K562 (cell line): ENCODE data around the gene LRRC41. TPM values are rescaled to one million over a fixed set of nuclear protein-coding genes. Genes with fewer than 3 reads are reported as not detected.

ENCODE experiments used
- ADNP ChIP-seq: fragments of 200-800 bp; sonication (Bioruptor generic); IDR thresholded peaks from 2 replicates; pipeline ENCODE4 v1.6.1; 2016; ENCODE audit warnings: missing genetic modification characterization, missing compliant biosample characterization
- BCLAF1 ChIP-seq, 2 experiments: fragments of 450-650 bp in 1 of 2; IDR thresholded peaks; 2 replicates each; pipeline ENCODE4 v1.6.1; 2011 to 2017; ENCODE audit warnings: low read depth in 2 of 2, antibody characterized with exemption in 1 of 2, borderline replicate concordance in 1 of 2, low read length in 1 of 2, mild to moderate bottlenecking in 1 of 2, mixed read lengths in 1 of 2; ENCODE audit not compliant: control insufficient read depth in 1 of 2
- BRD9 ChIP-seq: fragments of 450-650 bp; IDR thresholded peaks from 2 replicates; pipeline ENCODE4 v1.6.1; 2018; ENCODE audit warnings: low read depth; ENCODE audit not compliant: partially characterized antibody
- FOXA3 ChIP-seq, 2 experiments: fragments of 450-650 bp in 1 of 2; sonication (generic) in 1 of 2; formaldehyde crosslinking; IDR thresholded peaks in 1 of 2; conservative IDR thresholded peaks in 1 of 2; 2 replicates each; pipeline versions ENCODE4 v1.4.0 to v1.8.0; 2020 to 2022; ENCODE audit warnings: mild to moderate bottlenecking in 2 of 2, missing genetic modification reagents in 1 of 2
- IRF2 ChIP-seq: sonication (generic); formaldehyde crosslinking; IDR thresholded peaks from 2 replicates; pipeline ENCODE4 v1.8.1; 2022; ENCODE audit warnings: mild to moderate bottlenecking, missing genetic modification reagents
- JUN ChIP-seq, 2 experiments: sonication (generic) in 1 of 2; formaldehyde crosslinking in 1 of 2; IDR thresholded peaks; 2 replicates each; pipeline versions ENCODE4 v1.6.1 to v1.8.0; 2012 to 2022; ENCODE audit warnings: borderline replicate concordance in 2 of 2, mild to moderate bottlenecking in 2 of 2, improper control_type of control experiment in 1 of 2, low read depth in 1 of 2, low read length in 1 of 2, missing genetic modification reagents in 1 of 2
- LCOR ChIP-seq: sonication (generic); formaldehyde crosslinking; IDR thresholded peaks from 2 replicates; pipeline ENCODE4 v1.8.0; 2022; ENCODE audit warnings: mild to moderate bottlenecking, missing genetic modification reagents
- MYNN ChIP-seq, 2 experiments: sonication (generic); formaldehyde crosslinking in 1 of 2; IDR thresholded peaks; 2 replicates each; pipeline versions ENCODE4 v1.5.0 to v1.6.1; 2016 to 2020; ENCODE audit warnings: antibody characterized with exemption in 1 of 2, missing genetic modification reagents in 1 of 2
- POLR2A ChIP-seq: fragments of 450-650 bp; conservative IDR thresholded peaks from 2 replicates; pipeline ENCODE4 v1.6.1; 2016
- PYGO2 ChIP-seq: fragments of 450-650 bp; IDR thresholded peaks from 2 replicates; pipeline ENCODE4 v1.6.1; 2016; ENCODE audit warnings: mild to moderate bottlenecking, missing genetic modification characterization, moderate library complexity, missing compliant biosample characterization
- RFX1 ChIP-seq: fragments of 450-650 bp; IDR thresholded peaks from 2 replicates; pipeline ENCODE4 v1.6.1; 2016; ENCODE audit warnings: mild to moderate bottlenecking, moderate library complexity
- SOX6 ChIP-seq: fragments of 450-650 bp; IDR thresholded peaks from 2 replicates; pipeline ENCODE4 v1.6.1; 2014; ENCODE audit warnings: mild to moderate bottlenecking
- USF2 ChIP-seq: sonication (generic); formaldehyde crosslinking; IDR thresholded peaks from 2 replicates; pipeline ENCODE4 v1.5.0; 2020; ENCODE audit warnings: missing genetic modification reagents
- ZEB2 ChIP-seq: fragments of 450-650 bp; IDR thresholded peaks from 2 replicates; pipeline ENCODE4 v1.6.1; 2016
- ZFX ChIP-seq: sonication (generic); formaldehyde crosslinking; IDR thresholded peaks from 2 replicates; pipeline ENCODE4 v1.8.0; 2022; ENCODE audit warnings: mild to moderate bottlenecking, missing genetic modification reagents, moderate library complexity
- ZNF23 ChIP-seq: fragments of 250-450 bp; sonication (Bioruptor Pico); IDR thresholded peaks from 2 replicates; pipeline ENCODE4 v1.4.0; 2020; ENCODE audit warnings: mild to moderate bottlenecking
- ZNF639 ChIP-seq, 2 experiments: fragments of 200-800 bp in 1 of 2; sonication (Bioruptor generic) in 1 of 2; sonication (generic) in 1 of 2; formaldehyde crosslinking in 1 of 2; IDR thresholded peaks in 1 of 2; conservative IDR thresholded peaks in 1 of 2; 2 replicates each; pipeline versions ENCODE4 v1.5.0 to v1.6.1; 2016 to 2020; ENCODE audit warnings: missing compliant biosample characterization in 1 of 2, missing genetic modification characterization in 1 of 2, missing genetic modification reagents in 1 of 2
- ZNF655 ChIP-seq: fragments of 250-450 bp; sonication (Bioruptor Pico); IDR thresholded peaks from 2 replicates; pipeline ENCODE4 v1.5.0; 2021
- polyA plus RNA-seq, 8 experiments: library from polyadenylated mRNA; depleted of rRNA in 4 of 8; stranded (reverse) in 5 of 8; unstranded in 3 of 8; fragments of >200 nt; fragmentation: Nextera tagmentation in 2 of 8; fragmentation: Illumina TruSeq in 1 of 8; extraction: Ambion mirVana in 2 of 8; extraction: Trizol in 1 of 8; gene quantifications; 2 replicates each; pipeline versions ENCODE4 v1.2.1 to v1.2.3, GENCODE V29; 2011 to 2014; ENCODE audit warnings: inconsistent platforms in 1 of 8, missing spikeins in 1 of 8
- total RNA-seq, 7 experiments: library from RNA; depleted of rRNA in 6 of 7; stranded (reverse); fragments of >200 nt in 6 of 7; fragmentation: Illumina TruSeq in 2 of 7; extraction: Trizol in 2 of 7; gene quantifications; 2 replicates each; pipeline versions ENCODE4 v1.2.1 to v1.2.3, GENCODE V29; 2011 to 2021; ENCODE audit warnings: low replicate concordance in 1 of 7
- TF ChIP-seq, protein P1 (sequence below): sonication (generic); formaldehyde crosslinking; IDR thresholded peaks from 2 replicates; pipeline ENCODE4 v1.8.0; 2022; ENCODE audit warnings: mild to moderate bottlenecking, missing genetic modification reagents

The LRRC41 gene
- total and polyA plus RNA-seq, 9 of the 15 experiments (the other 6 are each of a cell fraction or from before 2014, with no cell fraction given): 10.5 to 64.7 (median 44.2) TPM

DNA sequence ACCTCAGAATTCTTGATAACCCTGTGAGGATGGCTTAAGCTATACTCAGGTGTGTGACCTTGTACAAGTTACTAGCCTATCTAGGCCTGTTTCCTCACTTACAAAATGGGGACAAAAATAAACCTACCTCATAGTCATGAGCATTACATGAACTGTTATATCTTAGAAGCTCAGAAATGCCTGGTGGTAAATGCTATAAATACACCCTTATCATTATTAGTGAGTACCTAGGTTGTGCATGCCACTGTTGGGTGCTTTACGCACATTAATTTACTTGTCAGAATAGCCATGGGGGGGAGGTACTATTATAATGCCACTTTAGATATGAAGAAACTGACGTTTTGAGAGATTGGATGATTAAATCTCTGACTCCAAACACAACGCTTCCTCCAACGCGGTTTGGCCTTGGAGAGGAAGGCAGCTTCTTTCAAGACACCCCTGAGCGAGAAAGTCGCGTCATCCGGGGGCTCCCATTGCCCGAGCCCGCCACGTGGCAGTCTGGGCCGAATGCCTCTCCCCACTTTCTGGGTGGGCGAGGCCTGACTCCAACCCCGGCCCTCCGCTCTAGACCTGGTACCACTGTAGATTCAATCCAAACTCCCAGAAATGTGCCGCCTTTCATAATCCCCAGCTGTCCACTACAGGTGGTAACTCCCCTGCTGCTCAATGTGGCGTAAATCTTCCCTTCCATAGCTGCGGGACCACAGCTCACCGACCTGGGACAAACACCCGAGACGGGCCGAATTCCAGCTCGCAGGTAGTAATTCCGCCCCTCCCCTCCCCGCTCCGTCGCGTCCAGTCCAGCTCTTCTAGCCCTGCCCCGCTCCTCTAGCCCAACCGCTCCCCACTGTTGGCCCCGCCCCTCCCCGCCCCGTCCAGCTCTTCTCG lies 56.6 kb downstream of the LRRC41 start (continued):
- TF ChIP-seq BCLAF1 (IDR thresholded peaks at IDR 0.05; ENCODE audit: borderline replicate concordance in 1 of 2, control insufficient read depth in 1 of 2, low read depth in 2 of 2, low read length in 1 of 2) (no peak), ZEB2 (peak; percentile 63; the same call in 1 of the 2 replicates), SOX6 (no peak), RFX1 (no peak), LCOR (no peak), ZFX (CRISPR knock-in tag) (peak; percentile 92), ZNF655 (CRISPR knock-in tag) (no peak), ZNF639 (CRISPR knock-in tag; conservative IDR thresholded peaks at IDR 0.05 in 1 of 2, IDR thresholded peaks at IDR 0.05 in 1 of 2) (no peak; a peak in 1 of 4 replicates), ZNF23 (CRISPR knock-in tag) (no peak), BRD9 (peak; percentile 72), ADNP (tag) (no peak), FOXA3 (CRISPR knock-in tag; conservative IDR thresholded peaks at IDR 0.05 in 1 of 2, IDR thresholded peaks at IDR 0.05 in 1 of 2) (peak in 1 of 2 experiments; percentile 42; a peak in 1 of 4 replicates), USF2 (CRISPR knock-in tag) (no peak), MYNN (IDR thresholded peaks at IDR 0.05) (no peak), MYNN (CRISPR knock-in tag; IDR thresholded peaks at IDR 0.05) (no peak), JUN (IDR thresholded peaks at IDR 0.05; ENCODE audit: borderline replicate concordance, low read depth, low read length) (no peak), JUN (CRISPR knock-in tag; IDR thresholded peaks at IDR 0.05; ENCODE audit: borderline replicate concordance) (no peak), PYGO2 (0 out of 2 replicates have a peak, but pooled peaks have one; percentile 40), IRF2 (no peak), POLR2A (no peak; the same call in 1 of the 2 replicates)
- TF ChIP-seq, protein P1, sequence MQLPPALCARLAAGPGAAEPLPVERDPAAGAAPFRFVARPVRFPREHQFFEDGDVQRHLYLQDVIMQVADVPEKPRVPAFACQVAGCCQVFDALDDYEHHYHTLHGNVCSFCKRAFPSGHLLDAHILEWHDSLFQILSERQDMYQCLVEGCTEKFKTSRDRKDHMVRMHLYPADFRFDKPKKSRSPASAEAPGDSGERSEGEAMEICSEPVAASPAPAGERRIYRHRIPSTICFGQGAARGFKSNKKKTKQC (CRISPR knock-in tag): peak; percentile 60; the same call in 1 of the 2 replicates
